HK-2 (cell line): ENCODE measurements around the gene BNIP5.

Experiments
- DNase-seq: peaks from one replicate; pipeline ENCODE4 v3.0.0-alpha.2; 2018; ENCODE audit not compliant: unreplicated experiment

BNIP5 gene

GRCh38 chr6:36323062-36323461 is 13.6 kb downstream of the BNIP5 start:
- DNase-seq, result no peak

- DNase-seq, result no peak
These were observed 14.1 kb downstream of the BNIP5 start for GRCh38 chr6:36322591-36322990.

- no peak for DNase-seq
These were observed 16.2 kb downstream of the BNIP5 start for GRCh38 chr6:36320475-36320874.

- no peak for DNase-seq
These were observed 16.9 kb downstream of the BNIP5 start for GRCh38 chr6:36319821-36320220.

- DNase-seq, result no peak
These were observed 17.3 kb downstream of the BNIP5 start for GRCh38 chr6:36319436-36319762.

GRCh38 chr6:36318690-36319435 is 17.8 kb downstream of the BNIP5 start:
- DNase-seq, result no peak

- no peak for DNase-seq
These were observed 19.1 kb downstream of the BNIP5 start for GRCh38 chr6:36317623-36318022.

- DNase-seq, result no peak
These were observed 20.8 kb downstream of the BNIP5 start for GRCh38 chr6:36315921-36316320.

- DNase-seq, result peak; percentile 27
These were observed 22.3 kb downstream of the BNIP5 start for GRCh38 chr6:36314221-36315014.

GRCh38 chr6:36313649-36313936 is 23.1 kb downstream of the BNIP5 start:
- DNase-seq, result no peak

- DNase-seq, result no peak
These were observed 23.6 kb downstream of the BNIP5 start for GRCh38 chr6:36312854-36313648.

GRCh38 chr6:36309900-36310299 is 26.8 kb downstream of the BNIP5 start:
- no peak for DNase-seq

- DNase-seq, result no peak
These were observed 27.5 kb downstream of the BNIP5 start for GRCh38 chr6:36309203-36309602.

- no peak for DNase-seq
These were observed 28.2 kb downstream of the BNIP5 start for GRCh38 chr6:36308514-36308913.

GRCh38 chr6:36306375-36306774 is 30.3 kb downstream of the BNIP5 start:
- DNase-seq, result no peak

GRCh38 chr6:36305885-36306284 is 30.8 kb downstream of the BNIP5 start:
- DNase-seq, result no peak

GRCh38 chr6:36302227-36302976 is 34.3 kb downstream of the BNIP5 start:
- peak; percentile 85 for DNase-seq

GRCh38 chr6:36301781-36302180 is 34.9 kb downstream of the BNIP5 start:
- no peak for DNase-seq

- DNase-seq, result no peak
These were observed 35.5 kb downstream of the BNIP5 start for GRCh38 chr6:36301085-36301658.

- DNase-seq, result no peak
These were observed 38.7 kb downstream of the BNIP5 start for GRCh38 chr6:36298027-36298426.

- DNase-seq, result no peak
These were observed 39.2 kb downstream of the BNIP5 start for GRCh38 chr6:36297511-36297910.

- no peak for DNase-seq
These were observed 39.6 kb downstream of the BNIP5 start for GRCh38 chr6:36297051-36297450.
